Esophagus squamous epithelium (tissue), 4 donors: ENCODE measurements around the gene TLCD3A.

ENCODE experiments used
- CTCF ChIP-seq, 6 experiments: fragments of 450-650 bp in 4 of 6; fragments of 200-600 bp in 2 of 6; sonication (generic) in 2 of 6; IDR thresholded peaks; one replicate each; pipeline ENCODE4 v1.5.1; 2016 to 2019; ENCODE audit warnings: antibody characterized with exemption in 6 of 6, mild to moderate bottlenecking in 4 of 6, moderate library complexity in 4 of 6
- POLR2A ChIP-seq, 4 donors: fragments of 450-650 bp; IDR thresholded peaks; one replicate each; pipeline ENCODE4 v1.6.1; 2017; ENCODE audit warnings: antibody characterized with exemption in 4 of 4, mild to moderate bottlenecking in 4 of 4, moderate library complexity in 3 of 4

DNA sequence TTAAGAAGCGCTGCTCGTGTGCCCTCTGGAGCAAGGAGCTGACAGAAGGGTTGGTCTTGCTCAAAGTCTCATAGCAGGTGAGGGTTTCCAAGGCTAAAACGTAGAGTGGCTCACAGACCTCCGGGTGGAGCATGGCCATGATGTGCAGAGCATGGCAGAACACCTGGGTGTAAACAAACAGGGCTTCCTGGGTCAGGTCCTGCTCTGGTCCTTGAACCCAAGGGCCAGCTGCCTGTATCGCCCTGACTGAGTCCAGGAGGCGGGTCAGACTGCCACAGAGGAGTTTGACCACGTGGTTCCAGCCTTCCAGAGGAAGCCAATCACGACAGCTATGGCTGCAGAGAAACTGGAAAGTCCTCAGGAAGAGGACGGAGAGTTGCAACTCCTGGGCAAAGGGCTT is 12.5 kb downstream of the TLCD3A start:
- TF ChIP-seq CTCF (IDR thresholded peaks at IDR 0.05) (no peak), POLR2A (IDR thresholded peaks at IDR 0.05) (no peak)
